NT2/D1 (cell line): Measurements from ENCODE around the gene EFTUD2.

ENCODE experiments used
- YY1 ChIP-seq: IDR thresholded peaks from 2 replicates; pipeline ENCODE4 v1.6.1; 2011; ENCODE audit not compliant: insufficient read length, insufficient read depth
- ZNF274 ChIP-seq: IDR thresholded peaks from 2 replicates; pipeline ENCODE4 v1.6.1; 2011; ENCODE audit warnings: mild to moderate bottlenecking, low read depth, low read length

- TF ChIP-seq ZNF274 (no peak), YY1 (no peak)
Measured at GRCh38 chr17:44917456-44917855, 18.2 kb upstream of the EFTUD2 start.
